GM12878 (cell line): ENCODE results near the gene POLR3A.

Source experiments
- BHLHE40 ChIP-seq, 2 experiments: fragments of 450-650 bp in 1 of 2; IDR thresholded peaks; 2 replicates each; pipeline ENCODE4 v1.6.1; 2011 to 2017; ENCODE audit warnings: low read depth in 2 of 2, borderline replicate concordance in 1 of 2, improper control_type of control experiment in 1 of 2, low read length in 1 of 2, mild to moderate bottlenecking in 1 of 2
- EZH2 ChIP-seq: IDR thresholded peaks from 2 replicates; pipeline ENCODE4 v1.6.1; 2012; ENCODE audit warnings: low read depth, mild to moderate bottlenecking, control low read depth, inconsistent platforms, low read length, borderline replicate concordance; ENCODE audit not compliant: control insufficient read depth
- JUND ChIP-seq: IDR thresholded peaks from 2 replicates; pipeline ENCODE4 v1.6.1; 2012; ENCODE audit warnings: low read depth, mild to moderate bottlenecking, low read length, improper control_type of control experiment, moderate library complexity
- MXI1 ChIP-seq: fragments of 150-350 bp; IDR thresholded peaks from 2 replicates; pipeline ENCODE4 v1.6.1; 2011; ENCODE audit warnings: low read depth, mild to moderate bottlenecking, inconsistent platforms, low read length, improper control_type of control experiment
- YY1 ChIP-seq: IDR thresholded peaks from 2 replicates; pipeline ENCODE4 v1.6.1; 2011; ENCODE audit warnings: low read depth, mild to moderate bottlenecking, low read length
- TF ChIP-seq, protein P1 (sequence below), 3 experiments: IDR thresholded peaks in 2 of 3; conservative IDR thresholded peaks in 1 of 3; 2 replicates each; pipeline ENCODE4 v1.5.1; 2011; ENCODE audit warnings: low read depth in 3 of 3, low read length in 3 of 3, mild to moderate bottlenecking in 3 of 3, control low read depth in 2 of 3, moderate library complexity in 2 of 3, inconsistent platforms in 1 of 3, mixed read lengths in 1 of 3; ENCODE audit not compliant: control insufficient read depth in 2 of 3, insufficient read depth in 1 of 3; ENCODE audit errors: extremely low read depth in 1 of 3
- TF ChIP-seq, protein P2 (sequence below): IDR thresholded peaks from 2 replicates; pipeline ENCODE4 v1.6.1; 2012; ENCODE audit warnings: low read depth, low read length, improper control_type of control experiment
- TF ChIP-seq, protein P3 (sequence below): fragments of 450-650 bp; formaldehyde crosslinking; IDR thresholded peaks from 2 replicates; pipeline ENCODE4 v1.4.0; 2020; ENCODE audit warnings: mild to moderate bottlenecking, moderate library complexity

DNA sequence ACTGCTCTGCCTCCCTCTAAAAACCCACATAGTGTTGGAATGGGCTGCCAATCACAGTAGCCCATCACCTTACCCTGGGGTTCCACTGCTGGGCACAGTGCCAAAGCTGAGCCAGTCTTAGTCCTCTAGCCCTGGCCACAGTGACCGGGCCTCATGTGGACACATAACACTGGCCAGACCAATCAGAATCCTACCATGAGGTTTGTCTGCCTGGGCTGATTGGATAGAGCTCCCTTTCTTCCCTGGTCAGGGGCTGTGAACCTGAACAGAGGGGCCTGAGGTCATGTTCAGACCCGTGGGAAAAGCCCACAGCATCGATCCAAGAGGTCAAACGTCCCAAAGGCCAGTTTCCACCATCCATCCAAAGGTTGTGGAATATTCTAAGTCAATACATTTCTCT lies 108.8 kb downstream of the POLR3A start:
- TF ChIP-seq, protein P1, sequence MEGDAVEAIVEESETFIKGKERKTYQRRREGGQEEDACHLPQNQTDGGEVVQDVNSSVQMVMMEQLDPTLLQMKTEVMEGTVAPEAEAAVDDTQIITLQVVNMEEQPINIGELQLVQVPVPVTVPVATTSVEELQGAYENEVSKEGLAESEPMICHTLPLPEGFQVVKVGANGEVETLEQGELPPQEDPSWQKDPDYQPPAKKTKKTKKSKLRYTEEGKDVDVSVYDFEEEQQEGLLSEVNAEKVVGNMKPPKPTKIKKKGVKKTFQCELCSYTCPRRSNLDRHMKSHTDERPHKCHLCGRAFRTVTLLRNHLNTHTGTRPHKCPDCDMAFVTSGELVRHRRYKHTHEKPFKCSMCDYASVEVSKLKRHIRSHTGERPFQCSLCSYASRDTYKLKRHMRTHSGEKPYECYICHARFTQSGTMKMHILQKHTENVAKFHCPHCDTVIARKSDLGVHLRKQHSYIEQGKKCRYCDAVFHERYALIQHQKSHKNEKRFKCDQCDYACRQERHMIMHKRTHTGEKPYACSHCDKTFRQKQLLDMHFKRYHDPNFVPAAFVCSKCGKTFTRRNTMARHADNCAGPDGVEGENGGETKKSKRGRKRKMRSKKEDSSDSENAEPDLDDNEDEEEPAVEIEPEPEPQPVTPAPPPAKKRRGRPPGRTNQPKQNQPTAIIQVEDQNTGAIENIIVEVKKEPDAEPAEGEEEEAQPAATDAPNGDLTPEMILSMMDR (IDR thresholded peaks at IDR 0.05 in 2 of 3, conservative IDR thresholded peaks at IDR 0.05 in 1 of 3; ENCODE audit: control insufficient read depth in 2 of 3, extremely low read depth in 1 of 3, insufficient read depth in 1 of 3, low read depth in 3 of 3, low read length in 3 of 3), result no peak
- no peak for TF ChIP-seq MXI1
- TF ChIP-seq, protein P2, sequence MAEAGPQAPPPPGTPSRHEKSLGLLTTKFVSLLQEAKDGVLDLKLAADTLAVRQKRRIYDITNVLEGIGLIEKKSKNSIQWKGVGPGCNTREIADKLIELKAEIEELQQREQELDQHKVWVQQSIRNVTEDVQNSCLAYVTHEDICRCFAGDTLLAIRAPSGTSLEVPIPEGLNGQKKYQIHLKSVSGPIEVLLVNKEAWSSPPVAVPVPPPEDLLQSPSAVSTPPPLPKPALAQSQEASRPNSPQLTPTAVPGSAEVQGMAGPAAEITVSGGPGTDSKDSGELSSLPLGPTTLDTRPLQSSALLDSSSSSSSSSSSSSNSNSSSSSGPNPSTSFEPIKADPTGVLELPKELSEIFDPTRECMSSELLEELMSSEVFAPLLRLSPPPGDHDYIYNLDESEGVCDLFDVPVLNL, result no peak
- TF ChIP-seq YY1, result no peak
- no peak for TF ChIP-seq JUND
- no peak for TF ChIP-seq EZH2
- TF ChIP-seq BHLHE40 (IDR thresholded peaks at IDR 0.05; ENCODE audit: borderline replicate concordance in 1 of 2, low read depth in 2 of 2, low read length in 1 of 2), result no peak
- TF ChIP-seq, protein P3, sequence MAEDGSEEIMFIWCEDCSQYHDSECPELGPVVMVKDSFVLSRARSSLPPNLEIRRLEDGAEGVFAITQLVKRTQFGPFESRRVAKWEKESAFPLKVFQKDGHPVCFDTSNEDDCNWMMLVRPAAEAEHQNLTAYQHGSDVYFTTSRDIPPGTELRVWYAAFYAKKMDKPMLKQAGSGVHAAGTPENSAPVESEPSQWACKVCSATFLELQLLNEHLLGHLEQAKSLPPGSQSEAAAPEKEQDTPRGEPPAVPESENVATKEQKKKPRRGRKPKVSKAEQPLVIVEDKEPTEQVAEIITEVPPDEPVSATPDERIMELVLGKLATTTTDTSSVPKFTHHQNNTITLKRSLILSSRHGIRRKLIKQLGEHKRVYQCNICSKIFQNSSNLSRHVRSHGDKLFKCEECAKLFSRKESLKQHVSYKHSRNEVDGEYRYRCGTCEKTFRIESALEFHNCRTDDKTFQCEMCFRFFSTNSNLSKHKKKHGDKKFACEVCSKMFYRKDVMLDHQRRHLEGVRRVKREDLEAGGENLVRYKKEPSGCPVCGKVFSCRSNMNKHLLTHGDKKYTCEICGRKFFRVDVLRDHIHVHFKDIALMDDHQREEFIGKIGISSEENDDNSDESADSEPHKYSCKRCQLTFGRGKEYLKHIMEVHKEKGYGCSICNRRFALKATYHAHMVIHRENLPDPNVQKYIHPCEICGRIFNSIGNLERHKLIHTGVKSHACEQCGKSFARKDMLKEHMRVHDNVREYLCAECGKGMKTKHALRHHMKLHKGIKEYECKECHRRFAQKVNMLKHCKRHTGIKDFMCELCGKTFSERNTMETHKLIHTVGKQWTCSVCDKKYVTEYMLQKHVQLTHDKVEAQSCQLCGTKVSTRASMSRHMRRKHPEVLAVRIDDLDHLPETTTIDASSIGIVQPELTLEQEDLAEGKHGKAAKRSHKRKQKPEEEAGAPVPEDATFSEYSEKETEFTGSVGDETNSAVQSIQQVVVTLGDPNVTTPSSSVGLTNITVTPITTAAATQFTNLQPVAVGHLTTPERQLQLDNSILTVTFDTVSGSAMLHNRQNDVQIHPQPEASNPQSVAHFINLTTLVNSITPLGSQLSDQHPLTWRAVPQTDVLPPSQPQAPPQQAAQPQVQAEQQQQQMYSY (CRISPR knock-in tag), result no peak
